ENCODE measurements around the gene MATN3.

Gene MATN3

GRCh38 chr2:19993731-19994130 is 18.7 kb downstream of the MATN3 start:
- DNase-seq: no peak

- no peak for DNase-seq
Observed at GRCh38 chr2:19991895-19992294, 20.6 kb downstream of the MATN3 start.

- no peak for DNase-seq
Observed at GRCh38 chr2:19990416-19990728, 22.1 kb downstream of the MATN3 start.

- DNase-seq: peak; percentile 95
Observed at GRCh38 chr2:19989667-19990415, 22.6 kb downstream of the MATN3 start, which contains the start of gene WDR35. TSS of gene WDR35 (minus strand) at chr2:19990105. CDS start at chr2:19990015, 90 bp downstream.

- no peak for DNase-seq
Observed at GRCh38 chr2:19989342-19989666, 23.2 kb downstream of the MATN3 start.

GRCh38 chr2:19988600-19988999 is 23.9 kb downstream of the MATN3 start:
- no peak for DNase-seq

GRCh38 chr2:19987936-19988335 is 24.5 kb downstream of the MATN3 start:
- DNase-seq: peak; percentile 53

GRCh38 chr2:19982268-19982667 is 30.2 kb downstream of the MATN3 start:
- no peak for DNase-seq

GRCh38 chr2:19979932-19980331 is 32.5 kb downstream of the MATN3 start:
- DNase-seq: no peak

- no peak for DNase-seq
Observed at GRCh38 chr2:19973466-19973865, 39.0 kb downstream of the MATN3 start.

GRCh38 chr2:19971691-19972090 is 40.8 kb downstream of the MATN3 start:
- no peak for DNase-seq

GRCh38 chr2:19963386-19963785 is 49.1 kb downstream of the MATN3 start:
- DNase-seq: no peak

GRCh38 chr2:19955544-19956422 is 56.7 kb downstream of the MATN3 start:
- peak; percentile 80 for DNase-seq

GRCh38 chr2:19949071-19949470 is 63.4 kb downstream of the MATN3 start:
- no peak for DNase-seq

GRCh38 chr2:19947184-19947940 is 65.1 kb downstream of the MATN3 start:
- DNase-seq: no peak

GRCh38 chr2:19944205-19944845 is 68.1 kb downstream of the MATN3 start:
- no peak for DNase-seq

GRCh38 chr2:19943189-19943588 is 69.3 kb downstream of the MATN3 start:
- no peak for DNase-seq

- DNase-seq: no peak
Observed at GRCh38 chr2:19942199-19942598, 70.3 kb downstream of the MATN3 start.
